CD4-positive, alpha-beta T cell treated with Interleukin-4 for 4 hours (primary cell): ENCODE measurements around the gene SLC2A2.
A peak's percentile ranks its signal among the peaks of the same experiment; 100 is the strongest.

Experiments
- DNase-seq: peaks from one replicate; pipeline ENCODE4 v3.0.0-alpha.2; 2020

SLC2A2 gene

GRCh38 chr3:171026597-171027293 is at the start of gene SLC2A2:
Gene SLC2A2 (minus strand): TSS chr3:171026720. CDS start chr3:171026670, 50 bp downstream.
- DNase-seq = no peak

- DNase-seq = no peak
Measured at GRCh38 chr3:171072432-171072831, 45.9 kb upstream of the SLC2A2 start.

- no peak for DNase-seq
Measured at GRCh38 chr3:171068658-171069057, 42.1 kb upstream of the SLC2A2 start.

GRCh38 chr3:171066206-171066605 is 39.7 kb upstream of the SLC2A2 start:
- no peak for DNase-seq

- no peak for DNase-seq
Measured at GRCh38 chr3:171065732-171066131, 39.2 kb upstream of the SLC2A2 start.

GRCh38 chr3:171064461-171064860 is 37.9 kb upstream of the SLC2A2 start:
- no peak for DNase-seq

GRCh38 chr3:171061749-171062148 is 35.2 kb upstream of the SLC2A2 start:
- DNase-seq = no peak

- no peak for DNase-seq
Measured at GRCh38 chr3:171059978-171060377, 33.5 kb upstream of the SLC2A2 start.

GRCh38 chr3:171058873-171059603 is 32.5 kb upstream of the SLC2A2 start:
- DNase-seq = no peak

GRCh38 chr3:171058058-171058457 is 31.5 kb upstream of the SLC2A2 start:
- no peak for DNase-seq

GRCh38 chr3:171057072-171057471 is 30.6 kb upstream of the SLC2A2 start:
- no peak for DNase-seq

GRCh38 chr3:171056528-171056927 is 30.0 kb upstream of the SLC2A2 start:
- no peak for DNase-seq

GRCh38 chr3:171055336-171056178 is 29.0 kb upstream of the SLC2A2 start:
- no peak for DNase-seq

- DNase-seq = no peak
Measured at GRCh38 chr3:171054921-171055320, 28.4 kb upstream of the SLC2A2 start.

GRCh38 chr3:171054231-171054630 is 27.7 kb upstream of the SLC2A2 start:
- no peak for DNase-seq

GRCh38 chr3:171049861-171050444 is 23.4 kb upstream of the SLC2A2 start:
- DNase-seq = peak; percentile 40

- no peak for DNase-seq
Measured at GRCh38 chr3:171046760-171047159, 20.2 kb upstream of the SLC2A2 start.

- DNase-seq = no peak
Measured at GRCh38 chr3:171044835-171045793, 18.6 kb upstream of the SLC2A2 start.

- DNase-seq = no peak
Measured at GRCh38 chr3:171044384-171044783, 17.9 kb upstream of the SLC2A2 start.

- no peak for DNase-seq
Measured at GRCh38 chr3:171039674-171040073, 13.2 kb upstream of the SLC2A2 start.

- no peak for DNase-seq
Measured at GRCh38 chr3:171038342-171038741, 11.8 kb upstream of the SLC2A2 start.

GRCh38 chr3:171028779-171029232 is 2.3 kb upstream of the SLC2A2 start:
- no peak for DNase-seq
